Cardiac fibroblast (primary cell): ENCODE results near the gene CHN2.

Source experiments
- DNase-seq, 2 donors: peaks; one replicate each; pipeline versions ENCODE4 v3.0.0 to v3.0.0-alpha.2; 2010; ENCODE audit warnings: low read depth in 2 of 2
- H3K4me3 ChIP-seq, 2 donors: replicated peaks in 1 of 2; 1 replicate in 1 of 2; 2 replicates in 1 of 2; pipeline ENCODE4 v1.5.1; 2011; ENCODE audit warnings: low read depth in 2 of 2, low read length in 2 of 2, mild to moderate bottlenecking in 2 of 2, moderate library complexity in 1 of 2
- TF ChIP-seq, protein P1 (sequence below): IDR thresholded peaks from one replicate; pipeline ENCODE4 v1.5.1; 2011; ENCODE audit warnings: low read depth, mild to moderate bottlenecking, low read length, inconsistent platforms

CHN2 gene

GRCh38 chr7:29194594-29195427 lies at the start of gene CHN2:
CHN2 (plus strand) TSS chr7:29194775.
- TF ChIP-seq, protein P1, sequence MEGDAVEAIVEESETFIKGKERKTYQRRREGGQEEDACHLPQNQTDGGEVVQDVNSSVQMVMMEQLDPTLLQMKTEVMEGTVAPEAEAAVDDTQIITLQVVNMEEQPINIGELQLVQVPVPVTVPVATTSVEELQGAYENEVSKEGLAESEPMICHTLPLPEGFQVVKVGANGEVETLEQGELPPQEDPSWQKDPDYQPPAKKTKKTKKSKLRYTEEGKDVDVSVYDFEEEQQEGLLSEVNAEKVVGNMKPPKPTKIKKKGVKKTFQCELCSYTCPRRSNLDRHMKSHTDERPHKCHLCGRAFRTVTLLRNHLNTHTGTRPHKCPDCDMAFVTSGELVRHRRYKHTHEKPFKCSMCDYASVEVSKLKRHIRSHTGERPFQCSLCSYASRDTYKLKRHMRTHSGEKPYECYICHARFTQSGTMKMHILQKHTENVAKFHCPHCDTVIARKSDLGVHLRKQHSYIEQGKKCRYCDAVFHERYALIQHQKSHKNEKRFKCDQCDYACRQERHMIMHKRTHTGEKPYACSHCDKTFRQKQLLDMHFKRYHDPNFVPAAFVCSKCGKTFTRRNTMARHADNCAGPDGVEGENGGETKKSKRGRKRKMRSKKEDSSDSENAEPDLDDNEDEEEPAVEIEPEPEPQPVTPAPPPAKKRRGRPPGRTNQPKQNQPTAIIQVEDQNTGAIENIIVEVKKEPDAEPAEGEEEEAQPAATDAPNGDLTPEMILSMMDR: no peak
- peak; percentile 19 to 30 for DNase-seq
- H3K4me3 ChIP-seq: peak within 1 kb of the TSS; percentile 54 to 67

- no peak overlapping the region for H3K4me3 ChIP-seq
- TF ChIP-seq, protein P1: no peak
These were observed 49.0 kb upstream of the CHN2 start for GRCh38 chr7:29145553-29146056.

DNA sequence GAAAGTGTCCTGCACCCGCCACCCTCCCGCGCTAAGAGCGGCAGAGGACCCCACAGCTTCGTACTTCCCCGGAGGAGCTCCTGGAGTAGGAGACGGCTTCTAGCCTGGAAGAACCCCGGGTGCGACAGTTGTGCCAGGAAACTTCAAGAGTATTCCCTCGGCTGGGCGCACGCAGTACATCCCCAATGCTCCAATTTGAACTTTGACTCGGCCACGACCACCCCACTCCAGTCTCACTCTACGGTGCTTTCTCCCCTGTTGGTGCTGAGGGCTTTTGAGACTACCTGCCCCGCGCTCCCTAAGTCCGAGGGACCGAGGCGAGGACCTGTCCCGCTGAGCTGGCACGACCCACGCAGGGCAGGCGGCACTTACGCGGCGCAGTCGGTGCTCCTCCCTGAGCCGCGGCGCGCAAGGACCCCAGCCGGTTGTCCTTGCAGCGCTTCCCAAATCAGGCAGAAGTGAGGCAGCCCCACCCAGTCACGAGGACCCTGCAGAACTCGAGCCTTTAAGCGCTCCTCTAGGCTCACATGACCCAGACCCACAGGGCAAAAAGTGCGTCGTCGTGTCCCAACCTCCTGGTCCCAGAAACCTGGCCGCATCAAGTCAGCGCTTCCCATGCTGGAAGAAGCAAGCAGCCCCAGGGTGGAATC lies 48.4 kb upstream of the CHN2 start, which contains the start of gene CPVL:
CPVL (minus strand) TSS at position 481 of the 650 bp plus-strand sequence. CDS start 25,476 bp downstream, outside the sequence.
- TF ChIP-seq, protein P1: no peak
- DNase-seq: peak in 1 of 2 donors; percentile 8
- peak within 1 kb of the TSS in 1 of 2 donors; percentile 27 for H3K4me3 ChIP-seq

More at GRCh38 chr7:29145553-29146056, 49.0 kb upstream of the CHN2 start:
- no peak for DNase-seq

DNA sequence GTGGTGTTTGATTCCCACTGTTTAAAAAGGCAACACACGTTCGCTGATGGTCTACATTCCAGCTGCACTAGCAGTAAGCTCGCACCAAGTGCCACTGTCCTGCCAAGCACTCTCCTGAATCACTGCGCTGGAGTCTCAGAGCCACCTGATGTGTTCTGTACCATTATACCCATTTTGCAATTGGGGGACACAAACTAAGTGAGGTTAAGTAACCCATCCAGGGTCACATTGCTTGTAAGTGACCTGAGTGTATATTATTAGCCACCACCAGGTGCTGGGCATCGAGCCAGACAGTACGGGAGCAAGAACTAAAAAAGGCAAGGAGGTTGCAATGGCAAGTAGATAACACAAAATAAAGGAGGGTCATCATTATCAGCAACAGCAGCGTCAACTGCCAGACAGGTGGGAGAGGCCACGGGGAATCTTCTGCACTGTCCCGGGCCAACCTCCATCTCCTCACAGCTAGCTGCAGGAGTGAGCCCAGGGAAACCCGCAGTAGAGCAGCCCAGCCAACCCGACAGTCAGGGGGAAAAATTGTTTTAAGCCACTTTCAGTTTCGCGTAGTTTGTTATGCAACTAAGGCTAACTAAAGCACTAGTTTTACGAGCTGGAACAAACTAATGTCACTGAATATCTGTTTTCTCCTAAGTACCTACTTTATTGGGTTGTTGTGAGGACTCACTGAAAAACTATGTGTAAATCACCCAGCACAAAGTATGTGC lies 47.5 kb upstream of the CHN2 start:
- no peak overlapping the region for H3K4me3 ChIP-seq
- TF ChIP-seq, protein P1: no peak
- DNase-seq: no peak

DNA sequence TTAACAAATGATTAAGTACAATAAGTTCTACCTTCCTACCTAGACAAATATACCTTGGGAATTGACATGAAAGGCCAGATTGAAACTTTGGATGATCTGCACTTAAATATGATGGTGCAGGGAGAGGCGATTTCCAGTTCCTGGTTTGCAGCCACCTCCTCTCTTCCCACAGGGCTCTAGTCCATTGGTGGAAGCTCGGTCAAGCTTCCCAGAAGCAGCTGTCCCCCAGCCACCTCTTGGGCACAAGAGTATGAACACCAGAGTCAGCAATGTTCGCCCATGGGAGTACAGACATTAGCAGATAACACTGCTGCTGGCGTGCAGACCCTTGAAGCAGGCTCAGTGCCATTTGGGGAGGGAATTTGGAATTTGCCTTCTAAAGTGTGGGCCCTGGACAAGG lies 46.8 kb upstream of the CHN2 start:
- TF ChIP-seq, protein P1: no peak
- no peak for DNase-seq
- no peak overlapping the region for H3K4me3 ChIP-seq

- H3K4me3 ChIP-seq: no peak overlapping the region
- TF ChIP-seq, protein P1: no peak
- DNase-seq: no peak
These were observed 45.5 kb upstream of the CHN2 start for GRCh38 chr7:29149036-29149435.
